ENCODE measurements around the gene SLC20A1.

DNA sequence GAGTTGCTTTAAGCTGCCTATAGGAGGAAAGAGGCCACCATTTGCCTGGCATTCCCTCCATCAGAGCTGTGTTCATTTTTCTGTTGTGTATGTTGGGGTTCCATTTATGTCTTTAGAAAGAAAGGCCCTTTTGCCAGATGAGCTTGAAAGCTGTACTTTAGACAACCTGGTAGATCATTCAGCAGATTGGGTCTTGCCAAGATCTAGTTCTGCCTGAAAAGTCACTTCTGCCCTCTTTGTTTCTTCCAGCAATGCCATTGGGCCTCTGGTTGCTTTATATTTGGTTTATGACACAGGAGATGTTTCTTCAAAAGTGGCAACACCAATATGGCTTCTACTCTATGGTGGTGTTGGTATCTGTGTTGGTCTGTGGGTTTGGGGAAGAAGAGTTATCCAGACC lies 14.4 kb downstream of the SLC20A1 start:
- TF ChIP-seq POLR2A (IDR thresholded peaks at IDR 0.05), result no peak
- TF ChIP-seq, protein P1, sequence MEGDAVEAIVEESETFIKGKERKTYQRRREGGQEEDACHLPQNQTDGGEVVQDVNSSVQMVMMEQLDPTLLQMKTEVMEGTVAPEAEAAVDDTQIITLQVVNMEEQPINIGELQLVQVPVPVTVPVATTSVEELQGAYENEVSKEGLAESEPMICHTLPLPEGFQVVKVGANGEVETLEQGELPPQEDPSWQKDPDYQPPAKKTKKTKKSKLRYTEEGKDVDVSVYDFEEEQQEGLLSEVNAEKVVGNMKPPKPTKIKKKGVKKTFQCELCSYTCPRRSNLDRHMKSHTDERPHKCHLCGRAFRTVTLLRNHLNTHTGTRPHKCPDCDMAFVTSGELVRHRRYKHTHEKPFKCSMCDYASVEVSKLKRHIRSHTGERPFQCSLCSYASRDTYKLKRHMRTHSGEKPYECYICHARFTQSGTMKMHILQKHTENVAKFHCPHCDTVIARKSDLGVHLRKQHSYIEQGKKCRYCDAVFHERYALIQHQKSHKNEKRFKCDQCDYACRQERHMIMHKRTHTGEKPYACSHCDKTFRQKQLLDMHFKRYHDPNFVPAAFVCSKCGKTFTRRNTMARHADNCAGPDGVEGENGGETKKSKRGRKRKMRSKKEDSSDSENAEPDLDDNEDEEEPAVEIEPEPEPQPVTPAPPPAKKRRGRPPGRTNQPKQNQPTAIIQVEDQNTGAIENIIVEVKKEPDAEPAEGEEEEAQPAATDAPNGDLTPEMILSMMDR (IDR thresholded peaks at IDR 0.05), result no peak
